ENCODE data around the gene MND1. TPM values are rescaled to one million over a fixed set of nuclear protein-coding genes. Genes with fewer than 3 reads are reported as not detected.

MND1 gene
- total and polyA plus RNA-seq, 2 experiments from 2014 or later: 6.5 to 12.6 TPM

GRCh38 chr4:153401501-153401900 is 57.0 kb downstream of the MND1 start:
- Histone ChIP-seq H3K36me3 (no peaks in the 10 kb centered on the region), H3K9me3 (ENCODE audit: low read depth) (no peaks in the 10 kb centered on the region), H3K4me1 (ENCODE audit: low read depth) (no peaks in the 10 kb centered on the region), H3K4me3 (no peak overlapping the region), H3K27ac (no peak overlapping the region), H3K27me3 (no peaks in the 10 kb centered on the region)
- DNase-seq (ENCODE audit: low read depth in 1 of 2, low spot score in 1 of 2): no peak
- TF ChIP-seq, protein P1, sequence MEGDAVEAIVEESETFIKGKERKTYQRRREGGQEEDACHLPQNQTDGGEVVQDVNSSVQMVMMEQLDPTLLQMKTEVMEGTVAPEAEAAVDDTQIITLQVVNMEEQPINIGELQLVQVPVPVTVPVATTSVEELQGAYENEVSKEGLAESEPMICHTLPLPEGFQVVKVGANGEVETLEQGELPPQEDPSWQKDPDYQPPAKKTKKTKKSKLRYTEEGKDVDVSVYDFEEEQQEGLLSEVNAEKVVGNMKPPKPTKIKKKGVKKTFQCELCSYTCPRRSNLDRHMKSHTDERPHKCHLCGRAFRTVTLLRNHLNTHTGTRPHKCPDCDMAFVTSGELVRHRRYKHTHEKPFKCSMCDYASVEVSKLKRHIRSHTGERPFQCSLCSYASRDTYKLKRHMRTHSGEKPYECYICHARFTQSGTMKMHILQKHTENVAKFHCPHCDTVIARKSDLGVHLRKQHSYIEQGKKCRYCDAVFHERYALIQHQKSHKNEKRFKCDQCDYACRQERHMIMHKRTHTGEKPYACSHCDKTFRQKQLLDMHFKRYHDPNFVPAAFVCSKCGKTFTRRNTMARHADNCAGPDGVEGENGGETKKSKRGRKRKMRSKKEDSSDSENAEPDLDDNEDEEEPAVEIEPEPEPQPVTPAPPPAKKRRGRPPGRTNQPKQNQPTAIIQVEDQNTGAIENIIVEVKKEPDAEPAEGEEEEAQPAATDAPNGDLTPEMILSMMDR (IDR thresholded peaks at IDR 0.05; ENCODE audit: low read depth, low read length): no peak

- Histone ChIP-seq H3K9me3 (ENCODE audit: low read depth) (no peaks in the 10 kb centered on the region), H3K36me3 (no peaks in the 10 kb centered on the region), H3K4me3 (no peak overlapping the region), H3K27ac (no peak overlapping the region), H3K27me3 (no peaks in the 10 kb centered on the region), H3K4me1 (ENCODE audit: low read depth) (no peaks in the 10 kb centered on the region)
- DNase-seq (ENCODE audit: low read depth in 1 of 2, low spot score in 1 of 2): no peak
- TF ChIP-seq, protein P1 (IDR thresholded peaks at IDR 0.05; ENCODE audit: low read depth, low read length): no peak
These were observed 57.9 kb downstream of the MND1 start for GRCh38 chr4:153402366-153402765.

- H3K4me3 ChIP-seq: no peak overlapping the region
- no peaks in the 10 kb centered on the region for H3K36me3 ChIP-seq
- H3K27ac ChIP-seq: no peak overlapping the region
- no peak for DNase-seq (ENCODE audit: low read depth in 1 of 2, low spot score in 1 of 2)
- no peaks in the 10 kb centered on the region for H3K4me1 ChIP-seq (ENCODE audit: low read depth)
- H3K27me3 ChIP-seq: no peaks in the 10 kb centered on the region
- TF ChIP-seq, protein P1 (IDR thresholded peaks at IDR 0.05; ENCODE audit: low read depth, low read length): no peak
- no peaks in the 10 kb centered on the region for H3K9me3 ChIP-seq (ENCODE audit: low read depth)
These were observed 59.2 kb downstream of the MND1 start for GRCh38 chr4:153403726-153404125.

- Histone ChIP-seq H3K4me3 (no peak overlapping the region), H3K36me3 (no peaks in the 10 kb centered on the region), H3K4me1 (ENCODE audit: low read depth) (peaks cover 11% of the 10 kb centered on the region), H3K27me3 (no peaks in the 10 kb centered on the region), H3K27ac (no peak overlapping the region), H3K9me3 (ENCODE audit: low read depth) (no peaks in the 10 kb centered on the region)
- TF ChIP-seq, protein P1 (IDR thresholded peaks at IDR 0.05; ENCODE audit: low read depth, low read length): no peak
- no peak for DNase-seq (ENCODE audit: low read depth in 1 of 2, low spot score in 1 of 2)
These were observed 63.4 kb downstream of the MND1 start for GRCh38 chr4:153407906-153408305.

DNA sequence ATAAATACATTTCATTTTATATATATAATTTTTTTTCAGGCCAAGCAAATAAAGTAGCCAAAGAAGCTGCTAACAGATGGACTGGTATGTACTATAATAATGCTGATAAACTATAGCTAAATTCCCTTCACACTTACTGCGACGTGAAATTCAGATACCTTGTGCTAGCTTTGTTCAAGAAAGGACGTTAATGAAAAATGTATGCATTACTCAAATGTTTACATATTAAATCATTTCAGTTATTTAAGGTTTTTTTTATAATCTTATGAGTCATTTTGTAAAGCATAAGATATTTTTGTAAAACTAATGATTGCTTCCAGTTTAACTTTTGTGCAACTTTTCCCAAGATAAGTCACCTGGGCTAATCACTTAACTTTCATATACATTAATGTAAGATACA is 64.4 kb downstream of the MND1 start:
- no peak overlapping the region for H3K27ac ChIP-seq
- no peak overlapping the region for H3K4me3 ChIP-seq
- H3K9me3 ChIP-seq (ENCODE audit: low read depth): no peaks in the 10 kb centered on the region
- DNase-seq (ENCODE audit: low read depth in 1 of 2, low spot score in 1 of 2): no peak
- H3K27me3 ChIP-seq: no peaks in the 10 kb centered on the region
- TF ChIP-seq, protein P1 (IDR thresholded peaks at IDR 0.05; ENCODE audit: low read depth, low read length): no peak
- H3K4me1 ChIP-seq (ENCODE audit: low read depth): peaks cover 11% of the 10 kb centered on the region
- H3K36me3 ChIP-seq: no peaks in the 10 kb centered on the region

GRCh38 chr4:153409412-153409811 is 64.9 kb downstream of the MND1 start:
- Histone ChIP-seq H3K27me3 (no peaks in the 10 kb centered on the region), H3K9me3 (ENCODE audit: low read depth) (no peaks in the 10 kb centered on the region), H3K27ac (peak overlapping the region; percentile 65), H3K4me3 (no peak overlapping the region), H3K36me3 (no peaks in the 10 kb centered on the region), H3K4me1 (ENCODE audit: low read depth) (peaks cover 11% of the 10 kb centered on the region)
- peak in 1 of 2 donors; percentile 53 for DNase-seq (ENCODE audit: low read depth in 1 of 2, low spot score in 1 of 2)
- TF ChIP-seq, protein P1 (IDR thresholded peaks at IDR 0.05; ENCODE audit: low read depth, low read length): no peak

All from cardiac muscle cell (in vitro differentiated cells and primary cell).